K562 (cell line): ENCODE results near the gene NUP43. TPM values are rescaled to one million over a fixed set of nuclear protein-coding genes. Genes with fewer than 3 reads are reported as not detected.

Source experiments
- CHD1 ChIP-seq: fragments of 200-600 bp; sonication (generic); IDR thresholded peaks from one replicate; pipeline ENCODE4 v1.6.1; 2012; ENCODE audit warnings: mild to moderate bottlenecking, moderate library complexity, low read length, inconsistent platforms
- GTF2E2 ChIP-seq: fragments of 200-800 bp; sonication (Bioruptor generic); IDR thresholded peaks from 2 replicates; pipeline ENCODE4 v1.6.1; 2016; ENCODE audit warnings: missing genetic modification characterization, missing compliant biosample characterization
- HDAC3 ChIP-seq: fragments of 450-650 bp; IDR thresholded peaks from 2 replicates; pipeline ENCODE4 v1.6.1; 2018; ENCODE audit warnings: borderline replicate concordance, mild to moderate bottlenecking, moderate library complexity; ENCODE audit not compliant: partially characterized antibody
- KAT2B ChIP-seq: IDR thresholded peaks from one replicate; pipeline ENCODE4 v1.6.1; 2012; ENCODE audit warnings: low read depth, mild to moderate bottlenecking, control low read depth, inconsistent platforms, low read length, moderate library complexity
- KLF13 ChIP-seq: fragments of 450-650 bp; IDR thresholded peaks from 2 replicates; pipeline ENCODE4 v1.6.1; 2016; ENCODE audit warnings: missing genetic modification characterization, low read depth, mild to moderate bottlenecking, missing compliant biosample characterization, moderate library complexity, borderline replicate concordance
- MAZ ChIP-seq, 2 experiments: fragments of 450-650 bp in 1 of 2; sonication (generic) in 1 of 2; formaldehyde crosslinking; IDR thresholded peaks in 1 of 2; conservative IDR thresholded peaks in 1 of 2; 2 replicates each; pipeline versions ENCODE4 v1.4.0 to v1.5.0; 2020; ENCODE audit warnings: mild to moderate bottlenecking in 1 of 2, missing genetic modification reagents in 1 of 2
- RNF2 ChIP-seq: sonication (generic); IDR thresholded peaks from 2 replicates; pipeline ENCODE4 v1.6.1; 2016
- SAFB ChIP-seq: fragments of 200-400 bp; formaldehyde crosslinking; IDR thresholded peaks from 2 replicates; pipeline ENCODE4 v1.6.1; 2017; ENCODE audit warnings: low read depth, low read length, borderline replicate concordance
- YY1 ChIP-seq, 3 experiments: IDR thresholded peaks; 2 replicates each; pipeline ENCODE4 v1.6.1; 2011; ENCODE audit warnings: low read length in 2 of 3, mild to moderate bottlenecking in 2 of 3, moderate library complexity in 2 of 3, borderline replicate concordance in 1 of 3, control low read depth in 1 of 3, low read depth in 1 of 3; ENCODE audit not compliant: insufficient read depth in 3 of 3, insufficient replicate concordance in 2 of 3, control insufficient read depth in 1 of 3, insufficient read length in 1 of 3; ENCODE audit errors: extremely low read depth in 1 of 3
- ZNF764 ChIP-seq: fragments of 250-450 bp; sonication (Bioruptor Pico); IDR thresholded peaks from 2 replicates; pipeline ENCODE4 v1.4.0; 2020; ENCODE audit warnings: low read depth, mild to moderate bottlenecking, moderate library complexity
- ZNF778 ChIP-seq: fragments of 450-650 bp; formaldehyde crosslinking; IDR thresholded peaks from 2 replicates; pipeline ENCODE4 v1.4.0; 2020; ENCODE audit warnings: mild to moderate bottlenecking, moderate library complexity
- polyA plus RNA-seq, 8 experiments: library from polyadenylated mRNA; depleted of rRNA in 4 of 8; stranded (reverse) in 5 of 8; unstranded in 3 of 8; fragments of >200 nt; fragmentation: Nextera tagmentation in 2 of 8; fragmentation: Illumina TruSeq in 1 of 8; extraction: Ambion mirVana in 2 of 8; extraction: Trizol in 1 of 8; gene quantifications; 2 replicates each; pipeline versions ENCODE4 v1.2.1 to v1.2.3, GENCODE V29; 2011 to 2014; ENCODE audit warnings: inconsistent platforms in 1 of 8, missing spikeins in 1 of 8
- total RNA-seq, 7 experiments: library from RNA; depleted of rRNA in 6 of 7; stranded (reverse); fragments of >200 nt in 6 of 7; fragmentation: Illumina TruSeq in 2 of 7; extraction: Trizol in 2 of 7; gene quantifications; 2 replicates each; pipeline versions ENCODE4 v1.2.1 to v1.2.3, GENCODE V29; 2011 to 2021; ENCODE audit warnings: low replicate concordance in 1 of 7
- TF ChIP-seq, protein P1 (sequence below): fragments of 450-650 bp; formaldehyde crosslinking; IDR thresholded peaks from 2 replicates; pipeline ENCODE4 v1.4.0; 2020; ENCODE audit warnings: mild to moderate bottlenecking, moderate library complexity
- TF ChIP-seq, protein P2 (sequence below): fragments of 450-650 bp; IDR thresholded peaks from 2 replicates; pipeline ENCODE4 v1.6.1; 2016; ENCODE audit warnings: low read depth, mild to moderate bottlenecking, moderate library complexity

The NUP43 gene
- total and polyA plus RNA-seq, 9 of the 15 experiments (the other 6 are each of a cell fraction or from before 2014, with no cell fraction given), result 28.9 to 136 (median 67.4) TPM

DNA sequence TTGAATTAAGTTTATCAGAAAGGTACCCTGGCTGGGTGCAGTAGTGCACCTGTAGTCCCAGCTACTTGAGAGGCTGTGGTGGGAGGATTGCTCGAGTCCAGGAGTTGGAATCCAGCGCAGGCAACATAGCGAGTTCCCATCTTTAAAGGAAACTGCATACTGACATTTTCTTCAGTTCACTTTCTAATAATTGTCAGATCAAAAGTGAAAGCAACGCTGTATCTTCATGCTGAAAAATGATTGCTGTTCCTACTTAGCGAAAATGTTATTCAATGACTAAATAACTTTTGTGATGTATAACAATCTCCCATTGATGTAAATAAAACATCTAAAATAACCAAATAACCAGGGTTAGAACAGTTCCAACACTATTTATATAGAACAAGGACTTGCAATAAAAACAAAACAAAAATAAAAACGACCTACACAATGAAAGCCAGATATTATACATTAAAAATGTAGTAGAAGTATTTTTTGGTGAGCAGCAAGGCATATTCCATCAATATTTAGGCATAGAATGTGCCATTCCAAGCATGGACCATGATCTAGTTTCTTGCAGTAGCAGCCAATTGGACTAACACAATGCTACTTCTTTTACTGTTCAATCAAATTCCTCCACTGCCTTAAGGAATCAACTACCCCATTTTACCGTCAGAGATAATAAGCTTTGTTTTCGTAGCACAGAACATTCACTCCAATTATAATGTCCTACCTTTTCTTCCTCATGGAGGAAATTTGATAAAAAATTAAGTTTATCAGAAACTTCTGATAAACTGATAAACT, 30.0 kb downstream of the NUP43 start (continued):
- no peak for TF ChIP-seq HDAC3
- TF ChIP-seq RNF2, result no peak
- peak; percentile 37 for TF ChIP-seq CHD1
- no peak for TF ChIP-seq ZNF764 (CRISPR knock-in tag)
- TF ChIP-seq SAFB, result no peak
- TF ChIP-seq YY1 (IDR thresholded peaks at IDR 0.05; ENCODE audit: borderline replicate concordance in 1 of 3, control insufficient read depth in 1 of 3, extremely low read depth in 1 of 3, insufficient read depth in 3 of 3, insufficient read length in 1 of 3, insufficient replicate concordance in 2 of 3, low read depth in 1 of 3, low read length in 2 of 3), result no peak
- no peak for TF ChIP-seq KLF13
- TF ChIP-seq, protein P1, sequence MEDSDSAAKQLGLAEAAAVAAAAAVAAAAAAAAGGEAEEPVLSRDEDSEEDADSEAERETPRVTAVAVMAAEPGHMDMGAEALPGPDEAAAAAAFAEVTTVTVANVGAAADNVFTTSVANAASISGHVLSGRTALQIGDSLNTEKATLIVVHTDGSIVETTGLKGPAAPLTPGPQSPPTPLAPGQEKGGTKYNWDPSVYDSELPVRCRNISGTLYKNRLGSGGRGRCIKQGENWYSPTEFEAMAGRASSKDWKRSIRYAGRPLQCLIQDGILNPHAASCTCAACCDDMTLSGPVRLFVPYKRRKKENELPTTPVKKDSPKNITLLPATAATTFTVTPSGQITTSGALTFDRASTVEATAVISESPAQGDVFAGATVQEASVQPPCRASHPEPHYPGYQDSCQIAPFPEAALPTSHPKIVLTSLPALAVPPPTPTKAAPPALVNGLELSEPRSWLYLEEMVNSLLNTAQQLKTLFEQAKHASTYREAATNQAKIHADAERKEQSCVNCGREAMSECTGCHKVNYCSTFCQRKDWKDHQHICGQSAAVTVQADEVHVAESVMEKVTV, result no peak
- no peak for TF ChIP-seq GTF2E2
- peak in 1 of 2 experiments; percentile 21; a peak in 1 of 4 replicates for TF ChIP-seq MAZ (CRISPR knock-in tag; conservative IDR thresholded peaks at IDR 0.05 in 1 of 2, IDR thresholded peaks at IDR 0.05 in 1 of 2)
- TF ChIP-seq KAT2B, result no peak
- TF ChIP-seq ZNF778 (CRISPR knock-in tag), result no peak
- TF ChIP-seq, protein P2, sequence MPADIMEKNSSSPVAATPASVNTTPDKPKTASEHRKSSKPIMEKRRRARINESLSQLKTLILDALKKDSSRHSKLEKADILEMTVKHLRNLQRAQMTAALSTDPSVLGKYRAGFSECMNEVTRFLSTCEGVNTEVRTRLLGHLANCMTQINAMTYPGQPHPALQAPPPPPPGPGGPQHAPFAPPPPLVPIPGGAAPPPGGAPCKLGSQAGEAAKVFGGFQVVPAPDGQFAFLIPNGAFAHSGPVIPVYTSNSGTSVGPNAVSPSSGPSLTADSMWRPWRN, result no peak
